GM23338 (cell line): ENCODE measurements around the gene SYT14. TPM values are rescaled to one million over a fixed set of nuclear protein-coding genes. Genes with fewer than 3 reads are reported as not detected.
"Not testable (repeated sequence)": the region's sequence is repeated elsewhere in the genome, so short reads cannot be mapped to it uniquely, and the experiment has no call there.

Experiments used
- ATAC-seq: fragments of 200-7000 bp; cut with Tn5 transposase; 3 replicates; pipeline ENCODE4 v1.9.1; 2020
- DNase-seq: peaks from one replicate; pipeline ENCODE4 v3.0.0-alpha.2; 2015; ENCODE audit warnings: low spot score
- H2AFZ ChIP-seq: fragments of 200-600 bp; sonication (generic); 2 replicates; pipeline ENCODE4 v1.8.0; 2016; ENCODE audit warnings: antibody characterized with exemption, mild to moderate bottlenecking, moderate library complexity
- H3F3A ChIP-seq: fragments of 200-600 bp; sonication (generic); replicated peaks from 2 replicates; pipeline ENCODE4 v1.8.0; 2017; ENCODE audit warnings: antibody characterized with exemption, mixed run types, low read depth
- H3K27ac ChIP-seq: fragments of 200-600 bp; sonication (generic); 2 replicates; pipeline ENCODE4 v1.6.1; 2016; ENCODE audit warnings: low read depth
- H3K27me3 ChIP-seq: fragments of 200-600 bp; sonication (generic); 2 replicates; pipeline ENCODE4 v1.8.0; 2016; ENCODE audit warnings: mild to moderate bottlenecking, mixed run types, moderate library complexity; ENCODE audit not compliant: insufficient read depth
- H3K36me3 ChIP-seq: fragments of 200-600 bp; sonication (generic); 2 replicates; pipeline ENCODE4 v1.8.0; 2016; ENCODE audit warnings: mild to moderate bottlenecking; ENCODE audit not compliant: insufficient read depth
- H3K4me1 ChIP-seq: fragments of 200-600 bp; sonication (generic); 2 replicates; pipeline ENCODE4 v1.8.0; 2016; ENCODE audit warnings: mild to moderate bottlenecking, moderate library complexity; ENCODE audit not compliant: insufficient read depth
- H3K4me2 ChIP-seq: fragments of 200-600 bp; sonication (generic); 2 replicates; pipeline ENCODE4 v1.7.1; 2017; ENCODE audit warnings: mixed run types
- H3K4me3 ChIP-seq: fragments of 200-600 bp; sonication (generic); 2 replicates; pipeline ENCODE4 v1.6.1; 2016; ENCODE audit warnings: mixed run types
- H3K79me2 ChIP-seq: fragments of 200-600 bp; sonication (generic); replicated peaks from 2 replicates; pipeline ENCODE4 v1.8.0; 2017; ENCODE audit warnings: mild to moderate bottlenecking; ENCODE audit not compliant: insufficient read depth
- H3K9me2 ChIP-seq: fragments of 200-600 bp; sonication (generic); 2 replicates; pipeline ENCODE4 v1.8.0; 2017; ENCODE audit not compliant: insufficient read depth
- H4K20me1 ChIP-seq: fragments of 200-600 bp; sonication (generic); replicated peaks from 2 replicates; pipeline ENCODE4 v1.8.0; 2017; ENCODE audit warnings: mild to moderate bottlenecking; ENCODE audit not compliant: insufficient read depth
- H3K27ac Mint-ChIP-seq: 2 replicates; pipeline ENCODE4 v1.8.0; 2020; ENCODE audit warnings: inconsistent platforms, mild to moderate bottlenecking, moderate library complexity, mixed read lengths
- H3K27me3 Mint-ChIP-seq: 3 replicates; pipeline ENCODE4 v1.8.0; 2022; ENCODE audit warnings: low read depth, mild to moderate bottlenecking, moderate library complexity, mixed read lengths, inconsistent platforms; ENCODE audit not compliant: insufficient read depth, poor library complexity
- H3K36me3 Mint-ChIP-seq: 3 replicates; pipeline ENCODE4 v1.8.0; 2021; ENCODE audit warnings: low read depth, mild to moderate bottlenecking, inconsistent platforms, moderate library complexity, mixed read lengths
- H3K4me1 Mint-ChIP-seq: 3 replicates; pipeline ENCODE4 v1.8.0; 2020; ENCODE audit warnings: mild to moderate bottlenecking, inconsistent platforms, mixed read lengths
- H3K4me3 Mint-ChIP-seq: 3 replicates; pipeline ENCODE4 v1.8.0; 2021; ENCODE audit warnings: moderate library complexity, mild to moderate bottlenecking, inconsistent platforms, mixed read lengths
- H3K9me3 Mint-ChIP-seq: 3 replicates; pipeline ENCODE4 v1.8.0; 2020; ENCODE audit warnings: moderate library complexity, mild to moderate bottlenecking, inconsistent platforms, mixed read lengths
- EZH2 ChIP-seq: fragments of 200-600 bp; sonication (generic); IDR thresholded peaks from one replicate; pipeline ENCODE4 v1.8.0; 2017; ENCODE audit warnings: antibody characterized with exemption, mild to moderate bottlenecking, low read depth; ENCODE audit not compliant: unreplicated experiment
- EZH2phosphoT487 ChIP-seq: fragments of 200-600 bp; sonication (generic); IDR thresholded peaks from one replicate; pipeline ENCODE4 v1.8.1; 2018; ENCODE audit warnings: antibody characterized with exemption; ENCODE audit not compliant: unreplicated experiment
- JUNB ChIP-seq: IDR thresholded peaks from one replicate; pipeline ENCODE4 v1.6.1; 2016; ENCODE audit warnings: antibody characterized with exemption; ENCODE audit not compliant: unreplicated experiment
- POLR2AphosphoS5 ChIP-seq: IDR thresholded peaks from 2 replicates; pipeline ENCODE4 v1.6.1; 2016; ENCODE audit warnings: antibody characterized with exemption, low read depth
- STAT1 ChIP-seq: IDR thresholded peaks from one replicate; pipeline ENCODE4 v1.6.1; 2016; ENCODE audit warnings: antibody characterized with exemption; ENCODE audit not compliant: unreplicated experiment
- ZNF114 ChIP-seq: fragments of 250-450 bp; sonication (Bioruptor Pico); IDR thresholded peaks from 2 replicates; pipeline ENCODE4 v1.5.0; 2020; ENCODE audit warnings: mild to moderate bottlenecking, moderate library complexity
- ZNF331 ChIP-seq: fragments of 250-450 bp; sonication (Bioruptor Pico); IDR thresholded peaks from 2 replicates; pipeline ENCODE4 v1.5.0; 2020; ENCODE audit warnings: low read depth, mild to moderate bottlenecking, moderate library complexity
- polyA plus RNA-seq: library from polyadenylated mRNA; unstranded; fragments of >200 nt; fragmentation: Nextera tagmentation; extraction: Ambion mirVana; gene quantifications from 2 replicates; pipeline ENCODE4 v1.2.1, GENCODE V29; 2016
- total RNA-seq: library from RNA; depleted of rRNA; stranded (reverse); fragments of >200 nt; shearing (Covaris generic); gene quantifications from 2 replicates; pipeline ENCODE4 v1.2.3, GENCODE V29; 2014
- TF ChIP-seq, protein P1 (sequence below), 2 experiments: fragments of 200-600 bp in 1 of 2; sonication (generic) in 1 of 2; conservative IDR thresholded peaks; 2 replicates each; pipeline versions ENCODE4 v1.5.1 to v1.6.1; 2016 to 2017; ENCODE audit warnings: antibody characterized with exemption in 2 of 2, low read depth in 2 of 2, mild to moderate bottlenecking in 2 of 2, moderate library complexity in 1 of 2
- TF ChIP-seq, protein P2 (sequence below): IDR thresholded peaks from one replicate; pipeline ENCODE4 v1.6.1; 2018; ENCODE audit warnings: antibody characterized with exemption; ENCODE audit not compliant: unreplicated experiment
- TF ChIP-seq, protein P3 (sequence below): IDR thresholded peaks from 2 replicates; pipeline ENCODE4 v1.6.1; 2016; ENCODE audit warnings: antibody characterized with exemption

Gene SYT14
- total and polyA plus RNA-seq, 2 experiments from 2014 or later = 5.2 to 22.4 TPM

DNA sequence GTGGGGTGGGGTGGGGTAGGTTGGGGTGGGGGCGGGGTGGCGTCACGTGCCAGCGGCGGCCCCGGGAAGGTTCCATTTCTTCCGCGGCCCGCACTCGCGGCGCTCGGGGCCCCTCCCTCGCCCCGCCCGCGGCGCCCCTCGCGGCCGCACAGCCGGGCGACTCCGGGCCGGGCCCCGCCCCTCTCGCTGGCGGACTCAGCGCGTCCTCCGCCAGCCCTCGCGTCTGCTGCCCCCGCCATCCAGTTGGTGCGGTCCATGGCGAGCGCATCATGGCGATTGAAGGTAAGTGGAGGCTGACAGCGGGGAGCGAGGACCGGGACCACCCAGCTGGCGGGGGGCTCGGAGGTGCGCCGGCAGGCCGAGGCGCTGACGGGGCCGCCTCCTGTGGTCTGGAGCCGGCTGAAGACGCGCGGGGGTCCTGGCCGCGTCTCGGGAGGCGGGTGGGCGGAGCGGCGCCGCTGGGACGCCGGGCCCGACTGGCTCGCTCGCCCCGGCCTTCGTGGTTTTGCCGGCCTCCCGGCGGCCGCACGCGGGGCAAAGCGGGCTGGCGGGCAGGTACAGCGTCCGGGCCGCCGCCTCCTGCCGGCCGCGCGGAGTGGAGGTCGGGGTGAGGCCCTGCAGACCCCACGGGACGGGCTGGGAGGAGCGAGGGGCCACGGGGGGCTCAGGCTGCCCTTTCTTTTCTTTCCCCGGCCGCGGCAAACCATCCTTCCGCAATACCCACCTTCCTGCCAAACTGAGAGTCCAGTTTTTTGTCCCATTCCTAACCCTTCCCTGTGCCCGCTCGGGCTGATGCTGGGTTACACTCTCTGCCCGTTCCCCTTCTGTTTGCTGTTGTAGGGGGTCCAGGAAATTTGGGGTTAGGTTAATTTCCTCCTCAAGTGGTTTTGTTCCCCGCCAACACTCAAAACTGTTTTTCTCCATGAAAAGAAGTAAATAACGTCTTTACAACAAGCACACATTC lies at the start of gene SYT14 (continued):
- peak; percentile 83 for TF ChIP-seq POLR2AphosphoS5

DNA sequence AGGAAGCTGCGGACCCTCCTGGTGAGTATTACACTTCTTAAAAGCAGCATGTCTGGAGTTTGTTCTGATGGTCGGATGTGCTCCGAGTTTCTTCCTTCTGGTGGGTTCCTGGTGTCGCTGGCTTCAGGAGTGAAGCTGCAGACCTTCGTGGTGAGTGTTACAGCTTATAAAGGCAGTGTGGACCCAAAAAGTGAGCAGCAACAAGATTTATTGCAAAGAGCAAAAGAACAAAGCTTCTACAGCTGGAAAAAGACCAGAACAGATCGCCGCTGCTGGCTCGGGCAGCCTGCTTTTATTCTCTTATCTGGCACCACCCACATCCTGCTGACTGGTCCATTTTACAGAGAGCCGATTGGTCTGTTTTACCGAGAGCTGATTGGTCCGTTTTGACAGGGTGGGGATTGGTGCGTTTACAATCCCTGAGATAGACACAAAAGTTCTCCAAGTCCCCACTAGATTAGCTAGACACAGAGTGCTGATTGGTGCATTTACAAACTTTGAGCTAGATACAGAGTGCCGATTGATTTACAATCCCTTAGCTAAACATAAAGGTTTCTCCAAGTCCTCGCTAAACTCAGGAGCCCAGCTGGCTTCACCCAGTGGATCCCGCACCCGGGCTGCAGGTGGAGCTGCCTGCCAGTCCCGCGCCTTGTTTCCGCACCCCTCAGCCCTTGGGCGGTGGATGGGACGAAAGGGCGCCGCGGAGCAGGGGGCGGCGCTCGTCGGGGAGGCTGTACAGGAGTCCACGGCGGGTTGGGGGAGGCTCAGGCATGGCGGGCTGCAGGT lies 49.5 kb upstream of the SYT14 start:
- not testable (repeated sequence) for H3K4me1 ChIP-seq, H3K27ac ChIP-seq, H3K9me2 ChIP-seq, H3K27me3 Mint-ChIP-seq, H3K36me3 ChIP-seq, H3K27ac Mint-ChIP-seq, H3K4me3 Mint-ChIP-seq, H3K36me3 Mint-ChIP-seq, H3F3A ChIP-seq, H4K20me1 ChIP-seq, H3K9me3 Mint-ChIP-seq, H3K79me2 ChIP-seq
- Histone ChIP-seq H2AFZ (0 out of 2 replicates have a peak overlapping the region, but pooled peaks have one; percentile 80), H3K27me3 (peaks cover 10% of the 10 kb centered on the region), H3K4me3 (peak overlapping the region; percentile 49), H3K4me2 (peak overlapping the region; percentile 60; the same call in 1 of the 2 replicates)
- H3K4me1 Mint-ChIP-seq = peaks cover 18% of the 10 kb centered on the region; the same call in 2 of the 3 replicates
- DNase-seq (peak; percentile 47), ATAC-seq (peak; percentile 84)
- TF ChIP-seq, protein P1, sequence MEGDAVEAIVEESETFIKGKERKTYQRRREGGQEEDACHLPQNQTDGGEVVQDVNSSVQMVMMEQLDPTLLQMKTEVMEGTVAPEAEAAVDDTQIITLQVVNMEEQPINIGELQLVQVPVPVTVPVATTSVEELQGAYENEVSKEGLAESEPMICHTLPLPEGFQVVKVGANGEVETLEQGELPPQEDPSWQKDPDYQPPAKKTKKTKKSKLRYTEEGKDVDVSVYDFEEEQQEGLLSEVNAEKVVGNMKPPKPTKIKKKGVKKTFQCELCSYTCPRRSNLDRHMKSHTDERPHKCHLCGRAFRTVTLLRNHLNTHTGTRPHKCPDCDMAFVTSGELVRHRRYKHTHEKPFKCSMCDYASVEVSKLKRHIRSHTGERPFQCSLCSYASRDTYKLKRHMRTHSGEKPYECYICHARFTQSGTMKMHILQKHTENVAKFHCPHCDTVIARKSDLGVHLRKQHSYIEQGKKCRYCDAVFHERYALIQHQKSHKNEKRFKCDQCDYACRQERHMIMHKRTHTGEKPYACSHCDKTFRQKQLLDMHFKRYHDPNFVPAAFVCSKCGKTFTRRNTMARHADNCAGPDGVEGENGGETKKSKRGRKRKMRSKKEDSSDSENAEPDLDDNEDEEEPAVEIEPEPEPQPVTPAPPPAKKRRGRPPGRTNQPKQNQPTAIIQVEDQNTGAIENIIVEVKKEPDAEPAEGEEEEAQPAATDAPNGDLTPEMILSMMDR (conservative IDR thresholded peaks at IDR 0.05; ENCODE audit: low read depth in 2 of 2) = peak; percentile 35 to 51

DNA sequence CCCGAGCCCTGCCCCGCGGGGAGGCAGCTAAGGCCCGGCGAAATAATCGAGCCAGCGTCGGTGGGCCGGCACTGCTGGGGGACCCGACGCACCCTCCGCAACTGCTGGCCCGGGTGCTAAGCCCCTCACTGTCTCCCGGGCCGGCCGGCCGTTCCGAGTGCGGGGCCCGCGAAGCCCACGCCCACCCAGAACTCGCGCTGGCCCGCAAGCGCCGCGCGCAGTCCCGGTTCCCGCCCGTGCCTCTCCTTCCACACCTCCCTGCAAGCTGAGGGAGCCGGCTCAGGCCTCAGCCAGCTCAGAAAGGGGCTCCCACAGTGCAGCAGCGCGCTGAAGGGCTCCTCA lies 49.0 kb upstream of the SYT14 start:
- Histone ChIP-seq H4K20me1 (no peaks in the 10 kb centered on the region), H3K4me2 (peak overlapping the region; percentile 60), H3F3A (no peaks in the 10 kb centered on the region), H2AFZ (0 out of 2 replicates have a peak overlapping the region, but pooled peaks have one; percentile 80), H3K4me3 (peak overlapping the region; percentile 49), H3K36me3 (no peaks in the 10 kb centered on the region), H3K9me2 (no peaks in the 10 kb centered on the region), H3K79me2 (no peaks in the 10 kb centered on the region), H3K27me3 (peaks cover 10% of the 10 kb centered on the region), H3K27ac (no peak overlapping the region), H3K4me1 (peaks cover 10% of the 10 kb centered on the region; the same call in 1 of the 2 replicates)
- Mint-ChIP-seq H3K9me3 (no peaks in the 10 kb centered on the region), H3K4me1 (peaks cover 14% of the 10 kb centered on the region; the same call in 2 of the 3 replicates), H3K4me3 (no peak overlapping the region), H3K27ac (no peak overlapping the region), H3K27me3 (no peaks in the 10 kb centered on the region), H3K36me3 (no peaks in the 10 kb centered on the region; the same call in 2 of the 3 replicates)
- TF ChIP-seq JUNB (no peak), ZNF114 (no peak), STAT1 (no peak), EZH2 (no peak), POLR2AphosphoS5 (no peak), EZH2phosphoT487 (no peak), ZNF331 (CRISPR knock-in tag) (no peak)
- TF ChIP-seq, protein P2, sequence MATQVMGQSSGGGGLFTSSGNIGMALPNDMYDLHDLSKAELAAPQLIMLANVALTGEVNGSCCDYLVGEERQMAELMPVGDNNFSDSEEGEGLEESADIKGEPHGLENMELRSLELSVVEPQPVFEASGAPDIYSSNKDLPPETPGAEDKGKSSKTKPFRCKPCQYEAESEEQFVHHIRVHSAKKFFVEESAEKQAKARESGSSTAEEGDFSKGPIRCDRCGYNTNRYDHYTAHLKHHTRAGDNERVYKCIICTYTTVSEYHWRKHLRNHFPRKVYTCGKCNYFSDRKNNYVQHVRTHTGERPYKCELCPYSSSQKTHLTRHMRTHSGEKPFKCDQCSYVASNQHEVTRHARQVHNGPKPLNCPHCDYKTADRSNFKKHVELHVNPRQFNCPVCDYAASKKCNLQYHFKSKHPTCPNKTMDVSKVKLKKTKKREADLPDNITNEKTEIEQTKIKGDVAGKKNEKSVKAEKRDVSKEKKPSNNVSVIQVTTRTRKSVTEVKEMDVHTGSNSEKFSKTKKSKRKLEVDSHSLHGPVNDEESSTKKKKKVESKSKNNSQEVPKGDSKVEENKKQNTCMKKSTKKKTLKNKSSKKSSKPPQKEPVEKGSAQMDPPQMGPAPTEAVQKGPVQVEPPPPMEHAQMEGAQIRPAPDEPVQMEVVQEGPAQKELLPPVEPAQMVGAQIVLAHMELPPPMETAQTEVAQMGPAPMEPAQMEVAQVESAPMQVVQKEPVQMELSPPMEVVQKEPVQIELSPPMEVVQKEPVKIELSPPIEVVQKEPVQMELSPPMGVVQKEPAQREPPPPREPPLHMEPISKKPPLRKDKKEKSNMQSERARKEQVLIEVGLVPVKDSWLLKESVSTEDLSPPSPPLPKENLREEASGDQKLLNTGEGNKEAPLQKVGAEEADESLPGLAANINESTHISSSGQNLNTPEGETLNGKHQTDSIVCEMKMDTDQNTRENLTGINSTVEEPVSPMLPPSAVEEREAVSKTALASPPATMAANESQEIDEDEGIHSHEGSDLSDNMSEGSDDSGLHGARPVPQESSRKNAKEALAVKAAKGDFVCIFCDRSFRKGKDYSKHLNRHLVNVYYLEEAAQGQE = no peak
- TF ChIP-seq, protein P3, sequence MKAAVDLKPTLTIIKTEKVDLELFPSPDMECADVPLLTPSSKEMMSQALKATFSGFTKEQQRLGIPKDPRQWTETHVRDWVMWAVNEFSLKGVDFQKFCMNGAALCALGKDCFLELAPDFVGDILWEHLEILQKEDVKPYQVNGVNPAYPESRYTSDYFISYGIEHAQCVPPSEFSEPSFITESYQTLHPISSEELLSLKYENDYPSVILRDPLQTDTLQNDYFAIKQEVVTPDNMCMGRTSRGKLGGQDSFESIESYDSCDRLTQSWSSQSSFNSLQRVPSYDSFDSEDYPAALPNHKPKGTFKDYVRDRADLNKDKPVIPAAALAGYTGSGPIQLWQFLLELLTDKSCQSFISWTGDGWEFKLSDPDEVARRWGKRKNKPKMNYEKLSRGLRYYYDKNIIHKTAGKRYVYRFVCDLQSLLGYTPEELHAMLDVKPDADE = no peak
- TF ChIP-seq, protein P1 (conservative IDR thresholded peaks at IDR 0.05; ENCODE audit: low read depth in 2 of 2) = no peak
- DNase-seq (no peak), ATAC-seq (peak; percentile 63)
